GM12878 (cell line): ENCODE results near the gene RNU6-9. TPM values are rescaled to one million over a fixed set of nuclear protein-coding genes. Genes with fewer than 3 reads are reported as not detected.

Experiments
- ATAC-seq: fragments of 200-7000 bp; cut with Tn5 transposase; 3 replicates; pipeline ENCODE4 v1.9.1; 2020; ENCODE audit warnings: mild to moderate bottlenecking, moderate library complexity
- BruUV-seq: library from RNA; stranded (reverse); fragments of 400-500 nt; replicated peaks from 2 replicates; lab custom pipeline; 2021; lab: Mats Ljungman, UMichigan
- CTCF ChIA-PET: fragments of 300-600 bp; sonication (Branson Sonifier 250); formaldehyde crosslinking; extraction: SDS; loops from one replicate; lab custom pipeline; 2021; ENCODE audit warnings: inconsistent platforms; lab: Yijun Ruan, JAX
- POLR2A ChIA-PET: fragments of 350-600 bp; formaldehyde crosslinking; extraction: SDS; loops from one replicate; lab custom pipeline; 2021; ENCODE audit warnings: inconsistent platforms; lab: Charles Lee
- RAD21 ChIA-PET: fragments of 300-600 bp; sonication (Branson Sonifier 250); formaldehyde crosslinking; loops from one replicate; lab custom pipeline; 2023; ENCODE audit warnings: antibody characterized with exemption; ENCODE audit not compliant: unreplicated experiment; lab: Charles Lee
- SMC1A ChIA-PET: fragments of 300-600 bp; sonication (Branson Sonifier 250); formaldehyde crosslinking; loops from one replicate; lab custom pipeline; 2023; ENCODE audit not compliant: unreplicated experiment, uncharacterized antibody; lab: Charles Lee
- DNase-seq: peaks from one replicate; pipeline ENCODE4 v3.0.0-alpha.2; 2011; ENCODE audit warnings: low read depth, low spot score
- FAIRE-seq: peaks from 3 replicates; lab custom pipeline; 2011; peaks lifted over from hg19 to GRCh38; lab: Jason Lieb, UNC
- H2AFZ ChIP-seq: 2 replicates; pipeline ENCODE4 v1.6.0; 2011; ENCODE audit warnings: low read depth, low read length, control low read depth; ENCODE audit not compliant: control insufficient read depth
- H3K27ac ChIP-seq: 2 replicates; pipeline ENCODE4 v1.5.1; 2011; ENCODE audit warnings: control low read depth; ENCODE audit not compliant: control insufficient read depth, insufficient read depth
- H3K27me3 ChIP-seq, 2 experiments: replicated peaks in 1 of 2; 2 replicates each; pipeline versions ENCODE4 v1.6.0 to v1.6.1; 2011; ENCODE audit warnings: low read length in 1 of 2; ENCODE audit not compliant: control insufficient read depth in 2 of 2, insufficient read depth in 2 of 2
- H3K36me3 ChIP-seq, 2 experiments: 2 replicates each; pipeline ENCODE4 v1.5.1; 2011; ENCODE audit warnings: low read length in 1 of 2; ENCODE audit not compliant: control insufficient read depth in 2 of 2, insufficient read depth in 2 of 2
- H3K4me1 ChIP-seq: 2 replicates; pipeline ENCODE4 v1.6.1; 2011; ENCODE audit warnings: mild to moderate bottlenecking, low read length, moderate library complexity, mixed read lengths; ENCODE audit not compliant: control insufficient read depth, insufficient read depth
- H3K4me2 ChIP-seq: 2 replicates; pipeline ENCODE4 v1.6.0; 2011; ENCODE audit warnings: control low read depth; ENCODE audit not compliant: control insufficient read depth, insufficient read depth
- H3K4me3 ChIP-seq: fragments of 200-600 bp; sonication (generic); 2 replicates; pipeline ENCODE4 v1.5.1; 2016
- H3K79me2 ChIP-seq: 2 replicates; pipeline ENCODE4 v1.6.0; 2011; ENCODE audit warnings: low read length; ENCODE audit not compliant: control insufficient read depth, insufficient read depth
- H3K9ac ChIP-seq: 2 replicates; pipeline ENCODE4 v1.8.0; 2011; ENCODE audit warnings: low read length, control low read depth, mixed read lengths; ENCODE audit not compliant: control insufficient read depth, insufficient read depth
- H3K9me3 ChIP-seq: replicated peaks from 3 replicates; pipeline ENCODE4 v1.5.1; 2011; ENCODE audit warnings: mild to moderate bottlenecking, low read length; ENCODE audit not compliant: control insufficient read depth, insufficient read depth
- H4K20me1 ChIP-seq: 2 replicates; pipeline ENCODE4 v1.6.0; 2011; ENCODE audit not compliant: control insufficient read depth, insufficient read depth
- CBFB ChIP-seq: IDR thresholded peaks from 2 replicates; pipeline ENCODE4 v1.6.1; 2016; ENCODE audit warnings: antibody characterized with exemption, low read depth
- CHD2 ChIP-seq: IDR thresholded peaks from 2 replicates; pipeline ENCODE4 v1.6.1; 2011; ENCODE audit warnings: low read depth, low read length, improper control_type of control experiment, borderline replicate concordance
- CREB1 ChIP-seq: IDR thresholded peaks from 2 replicates; pipeline ENCODE4 v1.6.1; 2012; ENCODE audit warnings: low read depth, mild to moderate bottlenecking, inconsistent platforms
- HCFC1 ChIP-seq: fragments of 150-350 bp; IDR thresholded peaks from 2 replicates; pipeline ENCODE4 v1.6.1; 2014; ENCODE audit warnings: low read length
- MLLT1 ChIP-seq: fragments of 450-650 bp; IDR thresholded peaks from 2 replicates; pipeline ENCODE4 v1.6.1; 2016; ENCODE audit warnings: mild to moderate bottlenecking
- PAX8 ChIP-seq: fragments of 450-650 bp; IDR thresholded peaks from 2 replicates; pipeline ENCODE4 v1.6.1; 2017; ENCODE audit warnings: mild to moderate bottlenecking, moderate library complexity
- SMAD1 ChIP-seq: fragments of 450-650 bp; IDR thresholded peaks from 2 replicates; pipeline ENCODE4 v1.6.1; 2018; ENCODE audit warnings: mild to moderate bottlenecking, low read depth; ENCODE audit not compliant: partially characterized antibody
- SRF ChIP-seq, 2 experiments: IDR thresholded peaks; 2 replicates each; pipeline ENCODE4 v1.6.1; 2011; ENCODE audit warnings: low read depth in 2 of 2, low read length in 2 of 2, mild to moderate bottlenecking in 1 of 2, moderate library complexity in 1 of 2
- ZNF24 ChIP-seq: fragments of 450-650 bp; IDR thresholded peaks from 2 replicates; pipeline ENCODE4 v1.6.1; 2017; ENCODE audit warnings: antibody characterized with exemption, mild to moderate bottlenecking
- ZSCAN29 ChIP-seq: fragments of 450-650 bp; IDR thresholded peaks from 2 replicates; pipeline ENCODE4 v1.6.1; 2017; ENCODE audit warnings: mild to moderate bottlenecking, moderate library complexity
- WGBS: methylation state at CpG from one replicate; pipeline ENCODE4 v1.1.6; 2016; ENCODE audit warnings: low lambda C conversion rate; ENCODE audit not compliant: insufficient replicate concordance, insufficient coverage; ENCODE audit errors: missing lambda C conversion rate; 5-methylcytosine and 5-hydroxymethylcytosine counted together
- in situ Hi-C: fragments of 300-500 bp; cut with MboI; formaldehyde crosslinking; loops from 9 replicates; pipeline ENCODE4 v1.14.3; 2018; ENCODE audit warnings: mixed read lengths
- intact Hi-C: fragments of 100-400 bp; cut with micrococcal nuclease; formaldehyde crosslinking; loops from one replicate; pipeline ENCODE4 v1.14.2; 2022; ENCODE audit not compliant: unreplicated experiment
- polyA plus RNA-seq, 11 experiments: library from polyadenylated mRNA; depleted of rRNA in 4 of 11; unstranded in 6 of 11; stranded (reverse) in 5 of 11; fragments of >200 nt; fragmentation: Nextera tagmentation in 4 of 11; fragmentation: Illumina TruSeq in 1 of 11; extraction: Ambion mirVana in 4 of 11; extraction: Trizol in 1 of 11; gene quantifications; 1 replicate in 1 of 11; 2 replicates in 10 of 11; pipeline versions ENCODE4 v1.2.1 to v1.2.3, GENCODE V29; 2011 to 2016; ENCODE audit warnings: inconsistent platforms in 2 of 11, missing spikeins in 2 of 11, low read depth in 1 of 11
- total RNA-seq, 4 experiments: library from RNA; depleted of rRNA in 3 of 4; stranded (reverse); fragments of >200 nt in 3 of 4; fragmentation: Illumina TruSeq in 1 of 4; extraction: Trizol in 1 of 4; gene quantifications; 2 replicates each; pipeline versions ENCODE4 v1.2.1 to v1.2.3, GENCODE V29; 2013 to 2021
- TF ChIP-seq, protein P1 (sequence below): IDR thresholded peaks from 2 replicates; pipeline ENCODE4 v1.6.1; 2012; ENCODE audit warnings: low read depth, low read length, improper control_type of control experiment
- TF ChIP-seq, protein P2 (sequence below): fragments of 450-650 bp; IDR thresholded peaks from 2 replicates; pipeline ENCODE4 v1.6.1; 2017; ENCODE audit warnings: mild to moderate bottlenecking, moderate library complexity
- TF ChIP-seq, protein P3 (sequence below): fragments of 450-650 bp; IDR thresholded peaks from 2 replicates; pipeline ENCODE4 v1.6.1; 2018; ENCODE audit warnings: borderline replicate concordance, mild to moderate bottlenecking; ENCODE audit not compliant: partially characterized antibody

The RNU6-9 gene
- total and polyA plus RNA-seq, 10 of the 15 experiments (the other 5 are each of a cell fraction or from before 2014, with no cell fraction given) = not detected

GRCh38 chr19:896434-896833 lies 3.1 kb downstream of the RNU6-9 start (continued):
- TF ChIP-seq, protein P1, sequence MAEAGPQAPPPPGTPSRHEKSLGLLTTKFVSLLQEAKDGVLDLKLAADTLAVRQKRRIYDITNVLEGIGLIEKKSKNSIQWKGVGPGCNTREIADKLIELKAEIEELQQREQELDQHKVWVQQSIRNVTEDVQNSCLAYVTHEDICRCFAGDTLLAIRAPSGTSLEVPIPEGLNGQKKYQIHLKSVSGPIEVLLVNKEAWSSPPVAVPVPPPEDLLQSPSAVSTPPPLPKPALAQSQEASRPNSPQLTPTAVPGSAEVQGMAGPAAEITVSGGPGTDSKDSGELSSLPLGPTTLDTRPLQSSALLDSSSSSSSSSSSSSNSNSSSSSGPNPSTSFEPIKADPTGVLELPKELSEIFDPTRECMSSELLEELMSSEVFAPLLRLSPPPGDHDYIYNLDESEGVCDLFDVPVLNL = no peak
- TF ChIP-seq, all 136 proteins: peak for 0

GRCh38 chr19:896999-897398 lies 3.7 kb downstream of the RNU6-9 start:
- Histone ChIP-seq H3K27ac (no peak overlapping the region), H3K36me3 (peaks cover 0 to 6% of the 10 kb centered on the region in 2 experiments; a peak in 2 of 4 replicates), H3K27me3 (no peaks in the 10 kb centered on the region), H3K4me3 (no peak overlapping the region), H3K79me2 (peaks cover 6% of the 10 kb centered on the region), H3K9me3 (no peaks in the 10 kb centered on the region), H3K9ac (no peak overlapping the region), H2AFZ (no peak overlapping the region), H3K4me2 (no peak overlapping the region), H4K20me1 (no peaks in the 10 kb centered on the region), H3K4me1 (no peaks in the 10 kb centered on the region)
- FAIRE-seq = no peak
- RAD21 ChIA-PET = no interaction called here
- SMC1A ChIA-PET = interaction anchor here (3.0 kb wide), 1 partner anchor 10 kb away, joined by 9 read pairs; no protein-coding TSS in a partner anchor
- intact Hi-C loops = no loop called here
- ATAC-seq = no peak
- in situ Hi-C loops = no loop called here
- WGBS = 91% methylated on average over 10 of the region's 11 CpGs
- no peak for DNase-seq
- TF ChIP-seq PAX8 = no peak
- TF ChIP-seq, protein P2, sequence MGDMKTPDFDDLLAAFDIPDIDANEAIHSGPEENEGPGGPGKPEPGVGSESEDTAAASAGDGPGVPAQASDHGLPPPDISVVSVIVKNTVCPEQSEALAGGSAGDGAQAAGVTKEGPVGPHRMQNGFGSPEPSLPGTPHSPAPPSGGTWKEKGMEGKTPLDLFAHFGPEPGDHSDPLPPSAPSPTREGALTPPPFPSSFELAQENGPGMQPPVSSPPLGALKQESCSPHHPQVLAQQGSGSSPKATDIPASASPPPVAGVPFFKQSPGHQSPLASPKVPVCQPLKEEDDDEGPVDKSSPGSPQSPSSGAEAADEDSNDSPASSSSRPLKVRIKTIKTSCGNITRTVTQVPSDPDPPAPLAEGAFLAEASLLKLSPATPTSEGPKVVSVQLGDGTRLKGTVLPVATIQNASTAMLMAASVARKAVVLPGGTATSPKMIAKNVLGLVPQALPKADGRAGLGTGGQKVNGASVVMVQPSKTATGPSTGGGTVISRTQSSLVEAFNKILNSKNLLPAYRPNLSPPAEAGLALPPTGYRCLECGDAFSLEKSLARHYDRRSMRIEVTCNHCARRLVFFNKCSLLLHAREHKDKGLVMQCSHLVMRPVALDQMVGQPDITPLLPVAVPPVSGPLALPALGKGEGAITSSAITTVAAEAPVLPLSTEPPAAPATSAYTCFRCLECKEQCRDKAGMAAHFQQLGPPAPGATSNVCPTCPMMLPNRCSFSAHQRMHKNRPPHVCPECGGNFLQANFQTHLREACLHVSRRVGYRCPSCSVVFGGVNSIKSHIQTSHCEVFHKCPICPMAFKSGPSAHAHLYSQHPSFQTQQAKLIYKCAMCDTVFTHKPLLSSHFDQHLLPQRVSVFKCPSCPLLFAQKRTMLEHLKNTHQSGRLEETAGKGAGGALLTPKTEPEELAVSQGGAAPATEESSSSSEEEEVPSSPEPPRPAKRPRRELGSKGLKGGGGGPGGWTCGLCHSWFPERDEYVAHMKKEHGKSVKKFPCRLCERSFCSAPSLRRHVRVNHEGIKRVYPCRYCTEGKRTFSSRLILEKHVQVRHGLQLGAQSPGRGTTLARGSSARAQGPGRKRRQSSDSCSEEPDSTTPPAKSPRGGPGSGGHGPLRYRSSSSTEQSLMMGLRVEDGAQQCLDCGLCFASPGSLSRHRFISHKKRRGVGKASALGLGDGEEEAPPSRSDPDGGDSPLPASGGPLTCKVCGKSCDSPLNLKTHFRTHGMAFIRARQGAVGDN = no peak
- TF ChIP-seq MLLT1 = no peak
- no peak for TF ChIP-seq SRF (IDR thresholded peaks at IDR 0.05; ENCODE audit: low read depth in 2 of 2, low read length in 2 of 2)
- no peak for TF ChIP-seq CBFB
- no peak for TF ChIP-seq ZSCAN29
- TF ChIP-seq HCFC1 = no peak
- no peak for TF ChIP-seq SMAD1
- TF ChIP-seq CHD2 = no peak
- no peak for TF ChIP-seq ZNF24
- no peak for TF ChIP-seq CREB1
- TF ChIP-seq, protein P3, sequence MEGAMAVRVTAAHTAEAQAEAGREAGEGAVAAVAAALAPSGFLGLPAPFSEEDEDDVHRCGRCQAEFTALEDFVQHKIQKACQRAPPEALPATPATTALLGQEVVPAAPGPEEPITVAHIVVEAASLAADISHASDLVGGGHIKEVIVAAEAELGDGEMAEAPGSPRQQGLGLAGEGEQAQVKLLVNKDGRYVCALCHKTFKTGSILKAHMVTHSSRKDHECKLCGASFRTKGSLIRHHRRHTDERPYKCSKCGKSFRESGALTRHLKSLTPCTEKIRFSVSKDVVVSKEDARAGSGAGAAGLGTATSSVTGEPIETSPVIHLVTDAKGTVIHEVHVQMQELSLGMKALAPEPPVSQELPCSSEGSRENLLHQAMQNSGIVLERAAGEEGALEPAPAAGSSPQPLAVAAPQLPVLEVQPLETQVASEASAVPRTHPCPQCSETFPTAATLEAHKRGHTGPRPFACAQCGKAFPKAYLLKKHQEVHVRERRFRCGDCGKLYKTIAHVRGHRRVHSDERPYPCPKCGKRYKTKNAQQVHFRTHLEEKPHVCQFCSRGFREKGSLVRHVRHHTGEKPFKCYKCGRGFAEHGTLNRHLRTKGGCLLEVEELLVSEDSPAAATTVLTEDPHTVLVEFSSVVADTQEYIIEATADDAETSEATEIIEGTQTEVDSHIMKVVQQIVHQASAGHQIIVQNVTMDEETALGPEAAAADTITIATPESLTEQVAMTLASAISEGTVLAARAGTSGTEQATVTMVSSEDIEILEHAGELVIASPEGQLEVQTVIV = no peak
- no TSS peak for BruUV-seq
- POLR2A ChIA-PET = no interaction called here
- CTCF ChIA-PET = interaction anchor here (0.6 kb wide), 1 partner anchor 28 kb away, joined by 3 read pairs; no protein-coding TSS in a partner anchor
